Suppressor macrophage treated with lipopolysaccharide for 1 hour (primary cell): Measurements from ENCODE around the gene LRP1B.

ENCODE experiments used
- DNase-seq, 3 donors: peaks; one replicate each; pipeline ENCODE4 v3.0.0-alpha.2; 2020 to 2022

Gene LRP1B

DNA sequence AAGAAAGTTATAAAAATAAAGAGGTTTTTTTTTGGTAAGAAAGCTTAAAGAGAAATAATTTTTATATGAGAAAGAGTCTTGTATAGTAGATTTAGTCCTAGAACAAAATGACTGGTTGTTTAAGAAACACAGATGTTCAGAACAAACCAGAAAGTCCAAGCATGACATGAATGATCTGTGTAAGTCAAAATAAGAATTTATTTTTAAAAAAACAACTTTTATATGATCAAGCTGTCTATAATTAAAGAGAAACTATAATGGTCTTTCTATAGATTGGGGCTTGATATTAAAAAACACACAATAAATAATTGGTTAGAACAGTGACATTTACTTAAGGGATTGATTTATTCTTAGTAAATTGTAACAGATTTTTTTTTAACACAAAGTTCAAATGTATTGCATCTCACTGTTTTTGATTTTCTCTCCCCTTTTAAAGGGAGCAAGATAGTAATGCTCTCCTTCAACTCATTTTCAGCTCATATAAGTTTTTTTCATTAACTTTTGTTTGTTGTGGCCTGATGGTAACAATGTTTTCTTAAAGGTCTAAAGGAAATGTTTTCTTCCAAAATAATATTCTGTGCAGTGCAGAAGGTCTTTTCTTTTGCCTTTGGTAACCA, 1256.8 kb downstream of the LRP1B start:
- DNase-seq = no peak

DNA sequence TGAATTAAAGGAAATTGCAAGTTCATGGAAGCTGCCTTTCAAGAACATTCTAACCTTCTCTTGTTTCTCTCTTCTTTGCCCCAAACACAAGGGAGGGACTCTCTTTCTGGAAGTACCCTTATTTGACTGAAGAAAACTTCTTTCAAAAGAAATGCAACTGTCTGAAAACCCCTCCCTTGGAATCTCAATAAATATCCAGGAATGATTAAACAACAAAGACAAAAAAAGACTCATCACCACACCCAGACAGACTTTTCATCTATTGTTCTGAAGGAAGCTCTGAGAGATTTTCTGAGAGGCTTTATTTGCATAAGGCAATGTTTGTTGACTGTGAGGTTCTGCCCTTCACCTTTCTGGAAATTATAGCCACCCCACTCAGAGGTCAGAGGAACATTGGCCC, 1260.9 kb downstream of the LRP1B start:
- no peak for DNase-seq

DNA sequence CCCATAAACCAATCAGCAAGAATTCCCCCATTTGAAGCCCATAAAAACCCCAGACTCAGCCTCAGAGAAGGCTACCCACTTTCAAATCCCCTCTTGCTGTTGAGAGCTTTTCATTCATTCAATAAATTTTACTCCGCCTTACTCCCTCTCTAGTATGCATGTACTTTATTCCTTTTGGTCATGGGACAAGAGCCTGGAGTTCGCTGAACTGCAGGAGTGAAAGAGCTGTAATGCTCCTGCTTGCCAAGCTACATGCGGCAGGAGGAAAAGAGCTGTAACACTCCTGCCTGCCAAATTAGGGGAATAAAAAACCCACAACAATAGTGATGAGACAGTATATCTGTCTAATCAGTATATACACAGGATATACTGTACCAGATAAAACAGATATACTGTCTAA, 1261.7 kb downstream of the LRP1B start:
- no peak for DNase-seq

DNA sequence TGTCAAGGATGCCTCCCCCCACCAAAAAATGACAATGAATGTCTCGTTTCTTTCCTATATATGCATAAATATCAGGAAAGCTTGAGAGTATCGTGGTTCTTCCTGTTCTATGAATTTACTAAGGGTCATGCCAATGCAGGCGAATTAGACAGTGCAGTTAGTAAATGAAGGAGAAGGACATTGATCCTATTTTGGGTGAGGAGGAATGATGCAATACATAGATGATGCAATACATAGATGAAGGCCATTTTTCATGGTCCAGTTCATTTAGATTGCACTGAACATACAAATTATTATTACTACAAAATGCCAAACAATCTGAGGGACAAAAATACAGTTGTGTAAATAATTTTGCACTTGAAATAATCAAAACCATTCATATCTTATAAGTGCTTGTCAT, 1265.0 kb downstream of the LRP1B start:
- DNase-seq = no peak

DNA sequence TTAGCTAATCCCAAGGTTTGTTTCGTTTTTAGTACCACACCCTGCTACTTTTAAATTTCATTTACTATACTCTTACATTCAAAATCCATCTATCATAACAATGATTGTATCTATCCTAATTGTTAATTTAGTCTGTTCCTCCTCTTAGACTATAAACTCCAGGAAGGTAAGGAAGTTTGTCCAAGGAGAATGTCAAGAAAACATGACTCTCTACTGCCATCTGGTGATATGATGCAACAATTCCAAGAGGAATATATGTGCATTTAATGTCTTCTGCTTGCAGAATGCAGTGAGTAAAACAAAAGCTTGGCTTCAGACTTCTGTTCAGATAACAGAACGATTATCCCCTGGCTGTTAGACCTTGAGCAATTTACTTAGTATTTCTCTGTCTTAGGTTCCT, 1267.1 kb downstream of the LRP1B start:
- DNase-seq = peak; percentile 25 to 35 (median 28)

DNA sequence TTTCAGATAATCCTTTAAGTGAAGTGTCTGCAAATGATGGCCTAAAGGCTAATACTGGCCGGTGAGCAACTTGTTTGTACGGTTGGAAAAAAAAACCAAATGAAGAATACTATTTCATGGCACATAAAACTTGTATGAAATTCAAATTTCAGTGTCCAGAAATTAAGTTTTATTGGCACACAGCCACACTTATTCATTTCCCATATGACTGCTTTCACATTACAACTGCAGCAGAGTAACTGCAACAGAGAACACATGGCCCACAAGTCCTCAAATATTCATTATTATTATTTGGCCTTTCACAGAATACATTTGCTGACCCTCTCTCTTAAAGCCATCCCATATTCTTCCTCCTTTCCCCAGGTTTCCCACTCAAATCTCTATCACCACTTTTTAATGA, 1268.6 kb downstream of the LRP1B start:
- DNase-seq = no peak

DNA sequence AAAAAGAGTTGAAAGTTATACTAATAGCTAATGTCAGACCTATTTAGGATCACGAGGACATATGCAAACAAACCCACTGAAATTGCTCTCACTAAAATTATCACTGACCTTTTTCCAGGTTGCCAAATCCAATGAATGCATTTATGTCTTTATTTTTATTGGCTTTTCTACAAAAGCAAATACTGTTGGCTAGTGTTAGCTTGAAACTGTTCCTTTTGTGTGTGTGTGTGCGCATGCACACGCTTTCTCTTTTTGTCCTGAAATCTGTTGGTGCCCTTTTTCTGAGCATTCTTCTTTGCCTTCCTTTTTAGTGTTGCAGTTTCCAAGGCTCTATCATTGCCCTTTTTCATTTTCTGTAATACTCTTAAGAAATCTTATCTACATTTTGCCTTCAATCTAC, 1269.2 kb downstream of the LRP1B start:
- no peak for DNase-seq

DNA sequence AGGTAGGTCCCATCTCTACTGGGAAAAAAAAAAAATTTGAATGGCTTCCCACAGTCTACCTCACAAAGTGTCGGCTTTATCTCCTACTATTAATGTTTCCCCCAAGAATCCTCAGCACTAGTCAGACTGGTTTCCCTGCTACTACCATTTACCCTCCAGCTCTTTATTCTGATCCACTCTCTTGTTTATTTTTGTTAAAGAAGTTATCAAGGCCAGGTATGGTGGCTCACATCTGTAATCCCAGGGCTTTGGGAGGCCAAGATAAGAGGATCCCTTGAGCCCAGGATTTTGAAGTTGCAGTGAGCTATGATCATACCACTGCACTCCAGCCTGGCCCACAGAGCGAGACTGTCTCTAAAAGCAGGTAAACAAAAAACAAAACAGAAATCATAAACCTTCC, 1275.3 kb downstream of the LRP1B start:
- DNase-seq = no peak

DNA sequence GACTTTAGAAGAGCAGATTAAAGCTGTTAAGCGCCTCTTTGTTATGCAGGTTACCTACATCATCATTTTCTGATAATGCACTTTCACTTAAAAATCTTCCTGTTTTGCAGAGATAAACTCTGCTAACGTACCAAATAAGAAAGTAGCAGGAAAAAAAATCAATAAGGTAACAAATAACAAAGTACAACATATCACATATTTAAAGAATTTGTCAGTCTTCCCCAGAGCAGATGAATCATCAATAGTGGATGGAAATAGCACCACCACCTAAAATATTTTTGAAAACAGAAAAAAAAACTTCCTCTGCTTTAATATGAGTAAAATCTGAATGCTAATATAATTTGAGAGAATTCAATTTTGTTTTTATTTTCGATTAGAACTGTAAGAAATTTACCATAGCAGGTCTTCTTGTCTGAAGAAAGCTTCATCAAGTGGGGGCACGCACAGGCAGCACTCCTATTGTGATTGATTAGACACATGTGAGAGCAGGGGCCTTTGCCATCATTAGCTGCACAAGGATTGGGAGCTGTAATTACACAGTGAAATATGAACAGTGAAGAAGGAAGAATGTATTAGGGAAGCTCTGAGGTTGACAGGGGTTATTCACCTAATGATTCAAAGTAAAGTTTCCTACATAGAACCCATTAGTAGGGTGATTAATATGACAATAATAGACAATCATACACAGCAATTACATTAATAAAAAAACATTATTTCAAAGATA, 1279.4 kb downstream of the LRP1B start:
- DNase-seq = no peak

DNA sequence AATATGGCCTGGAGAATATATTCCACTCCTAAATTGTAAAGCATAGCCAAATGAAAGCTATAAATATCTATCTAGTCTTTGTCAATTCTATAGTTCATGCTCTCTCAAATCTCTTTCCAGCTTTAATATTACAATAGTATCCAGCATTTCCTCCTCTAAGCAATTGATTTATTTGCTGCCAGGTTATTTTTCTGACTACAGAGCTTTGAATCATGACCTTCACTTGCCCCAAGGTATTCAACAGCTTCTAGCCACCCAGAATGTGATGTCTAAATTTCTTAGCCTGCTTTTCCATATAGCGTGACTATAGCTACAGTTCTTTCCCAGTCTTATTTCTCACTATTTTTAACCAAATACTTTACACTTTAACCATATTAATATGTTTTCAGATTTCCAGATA, 1287.6 kb downstream of the LRP1B start:
- no peak for DNase-seq

DNA sequence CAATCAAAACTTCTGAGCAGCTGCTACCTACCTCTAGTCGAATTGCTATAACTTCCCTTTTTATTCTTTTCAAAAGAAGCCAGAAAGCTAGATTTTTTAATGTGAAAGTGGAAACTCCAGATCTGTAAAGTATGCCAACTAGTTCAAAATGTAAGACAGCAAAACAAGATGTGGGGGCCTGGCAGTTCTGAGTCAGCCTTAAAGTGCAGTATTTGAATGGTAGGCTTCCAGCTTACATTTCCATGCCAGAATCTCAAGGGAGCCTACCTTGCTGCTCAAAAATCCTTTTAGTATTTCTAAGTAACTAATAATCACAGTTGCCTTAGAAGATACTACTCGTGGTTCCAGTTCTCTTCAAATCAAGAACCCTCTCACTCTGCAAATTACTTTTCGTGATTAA, 1288.7 kb downstream of the LRP1B start:
- DNase-seq = no peak

DNA sequence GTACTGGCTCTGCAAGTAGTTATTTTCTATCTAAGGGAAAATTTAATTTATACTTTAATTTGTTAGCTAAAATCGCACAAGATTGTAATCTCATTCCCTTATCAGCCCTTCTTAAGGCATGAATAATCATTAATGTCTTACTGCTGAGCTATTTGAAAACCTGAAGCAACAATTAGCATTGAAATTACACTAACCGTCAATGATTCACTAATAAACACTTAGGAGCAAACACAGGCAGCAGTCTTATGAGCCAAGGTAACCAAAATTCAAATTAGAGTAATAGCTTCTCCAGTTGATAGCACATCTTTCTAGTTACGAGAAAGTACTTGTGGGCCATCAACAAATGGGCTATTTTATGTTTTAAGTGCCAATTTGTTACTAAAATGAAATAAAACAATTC, 1289.7 kb downstream of the LRP1B start:
- no peak for DNase-seq

DNA sequence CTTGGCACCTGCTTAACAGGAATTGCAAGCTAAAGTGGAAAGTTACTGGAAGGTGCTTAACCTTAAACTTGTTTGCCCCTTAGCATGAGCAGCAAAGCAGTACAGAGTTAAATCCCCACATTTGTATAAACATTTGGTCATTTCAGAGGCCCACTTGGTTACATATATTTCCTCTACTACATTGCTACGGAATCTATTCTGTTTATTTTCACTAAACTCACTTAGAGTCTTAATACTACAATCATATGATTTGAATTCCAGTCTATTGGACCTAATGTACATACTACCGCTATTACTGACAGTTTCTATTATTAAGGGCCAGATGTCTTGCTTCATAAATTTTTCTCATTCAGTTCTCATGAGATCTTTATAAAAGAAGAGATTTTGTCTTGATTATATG, 1294.0 kb downstream of the LRP1B start:
- DNase-seq = no peak

DNA sequence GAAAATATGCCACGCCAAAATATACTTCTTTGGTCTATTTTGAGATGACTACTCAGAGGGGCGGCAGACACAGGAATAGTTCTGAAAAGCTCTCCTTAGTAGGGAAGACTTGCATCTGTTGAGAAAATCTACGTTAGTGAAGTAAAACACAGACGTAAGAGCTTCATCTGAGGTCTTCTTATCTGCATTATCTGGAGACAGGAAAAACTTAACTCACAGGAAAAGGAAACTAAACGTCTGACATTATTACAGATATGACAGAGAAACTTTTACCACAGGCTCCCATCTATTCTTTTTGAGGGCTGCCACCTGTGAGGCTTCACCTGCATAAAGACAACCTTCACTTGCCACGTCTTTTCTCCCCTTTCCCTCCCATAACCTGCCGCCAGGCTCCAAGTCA, 1295.7 kb downstream of the LRP1B start:
- DNase-seq = no peak

DNA sequence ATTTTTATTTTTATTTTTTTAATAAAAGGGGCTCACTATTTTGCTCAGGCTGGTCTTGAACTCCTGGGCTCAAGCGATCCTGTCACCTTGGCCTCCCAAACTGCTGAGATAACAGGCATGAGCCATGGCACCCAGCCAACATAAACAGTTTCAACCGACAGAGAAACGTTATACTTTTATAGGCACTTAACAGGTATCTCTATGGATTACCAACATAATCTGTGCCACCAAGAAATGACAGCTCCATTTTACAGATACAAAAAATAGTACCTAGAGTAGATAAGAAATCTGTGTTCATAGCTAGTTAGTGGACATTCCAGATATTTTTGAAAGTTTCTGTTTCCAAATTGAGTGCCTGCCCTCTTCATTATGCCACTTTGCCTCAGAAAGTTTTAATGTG, 1316.7 kb downstream of the LRP1B start:
- DNase-seq = no peak

DNA sequence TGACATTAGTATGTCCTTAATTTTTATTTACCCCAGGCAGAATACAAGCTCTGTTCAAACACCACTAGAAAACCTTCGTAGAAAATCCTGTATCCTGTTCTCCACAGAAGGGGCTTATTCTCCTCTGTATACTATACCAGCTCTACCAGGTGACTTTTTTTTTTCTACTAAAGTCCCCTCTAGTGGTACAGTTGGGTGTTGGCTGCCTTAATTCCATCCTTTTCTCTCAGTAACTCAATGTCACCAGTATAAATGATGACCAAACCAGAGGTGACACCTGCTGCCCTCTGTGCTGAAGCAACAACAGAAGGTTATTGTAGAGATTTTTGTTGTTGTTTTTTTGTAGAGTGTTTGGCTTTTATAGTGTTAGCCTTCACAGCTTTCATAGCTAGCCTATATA, 1322.0 kb downstream of the LRP1B start:
- DNase-seq = no peak

DNA sequence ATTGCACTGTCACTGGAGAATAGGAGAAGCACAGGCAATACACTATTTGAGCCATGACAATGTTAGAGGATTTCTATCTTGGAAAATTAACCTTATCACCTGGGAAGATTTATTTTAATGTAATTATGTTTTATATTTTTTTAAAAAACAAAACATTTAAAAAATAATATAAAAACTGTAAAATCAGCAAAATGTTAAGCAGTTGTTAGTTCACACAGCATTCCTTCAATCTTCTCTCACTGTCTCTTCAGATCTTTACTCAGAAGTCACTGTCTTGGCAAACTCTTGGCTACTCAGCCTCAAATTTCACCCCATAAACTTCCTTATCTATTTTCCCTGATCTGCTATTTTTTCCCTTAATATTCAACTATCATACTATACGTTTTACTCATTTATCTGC, 1322.6 kb downstream of the LRP1B start:
- no peak for DNase-seq

DNA sequence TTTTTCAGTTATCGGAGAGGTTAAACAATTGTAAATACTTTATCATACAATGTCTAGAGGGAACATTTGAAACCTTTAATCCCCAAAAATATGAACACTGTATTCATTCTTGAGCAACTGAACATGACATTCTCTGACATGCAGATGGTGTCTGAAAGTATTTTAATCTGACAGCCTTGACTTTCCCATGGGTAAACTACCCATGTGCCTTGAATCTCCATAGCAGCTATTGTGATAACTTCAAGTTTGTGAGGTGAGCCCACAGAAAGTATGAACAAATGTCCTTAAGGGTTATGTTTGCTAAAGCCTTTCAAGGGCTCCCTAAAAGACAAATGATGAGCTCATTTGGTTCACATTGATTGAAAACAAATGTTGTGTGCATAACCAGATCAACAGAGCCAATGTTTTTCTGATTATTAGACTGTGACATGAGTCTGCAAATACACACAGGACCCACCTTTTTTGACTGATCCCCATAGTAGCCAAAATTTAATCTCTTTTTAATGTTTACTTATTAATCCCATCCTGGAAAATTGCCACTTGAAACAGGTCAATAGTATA, 1326.0 kb downstream of the LRP1B start:
- no peak for DNase-seq

DNA sequence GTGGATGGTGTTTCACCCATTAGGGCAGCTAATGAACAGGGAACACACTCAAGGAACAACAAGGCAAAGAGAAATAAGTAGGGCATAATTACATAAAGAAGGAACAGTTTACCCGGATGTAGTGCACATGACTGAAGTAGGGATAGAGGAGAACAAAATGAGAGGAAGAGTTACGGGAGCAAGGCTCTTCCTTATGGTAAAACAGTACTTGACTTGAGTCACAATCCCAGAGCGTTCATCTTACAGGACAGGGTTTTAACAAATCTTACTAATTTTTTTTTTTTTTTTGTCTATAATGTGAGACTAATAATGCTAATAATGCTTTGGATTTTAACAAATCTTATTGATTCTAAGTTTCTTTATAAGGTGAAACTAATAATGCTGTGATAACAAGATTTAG, 1329.5 kb downstream of the LRP1B start:
- DNase-seq = no peak

DNA sequence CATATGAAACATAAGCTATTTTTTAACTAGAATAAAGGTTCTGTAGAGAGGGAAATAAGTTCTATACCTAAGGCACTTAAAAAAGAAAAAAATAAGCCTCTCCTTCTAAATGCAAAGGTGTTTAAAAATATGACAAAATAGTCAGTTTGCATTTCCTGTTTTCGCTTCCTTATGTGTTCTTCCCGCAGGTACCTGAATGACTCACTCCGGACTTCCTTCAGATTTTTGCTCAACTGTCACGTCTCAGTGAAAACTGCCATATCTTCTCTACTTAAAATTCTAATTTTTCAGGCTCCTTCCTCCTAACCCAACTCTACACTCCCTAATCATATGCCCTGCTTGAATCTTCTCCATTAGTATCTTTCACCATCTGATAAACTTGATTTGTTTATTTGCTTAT, 1333.1 kb downstream of the LRP1B start:
- DNase-seq = no peak

DNA sequence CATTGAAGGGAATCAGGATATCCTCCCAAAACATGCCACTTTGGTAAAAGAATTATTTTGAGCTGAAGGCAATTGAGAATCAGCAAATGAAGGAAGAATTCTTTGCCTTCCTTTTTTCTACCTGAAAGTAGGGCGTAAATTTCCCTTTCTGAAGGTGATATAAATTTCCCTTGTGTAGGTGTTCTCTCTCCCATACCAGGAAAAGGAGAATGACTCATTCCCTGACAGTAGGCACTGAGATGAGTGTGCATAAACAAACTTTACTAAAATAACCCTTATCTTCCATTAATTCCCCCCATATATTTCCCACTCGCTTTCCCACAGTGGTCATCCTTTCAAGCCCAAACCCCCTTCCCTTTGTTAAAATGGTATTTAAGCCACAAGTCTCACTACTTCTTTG, 1339.0 kb downstream of the LRP1B start:
- no peak for DNase-seq

DNA sequence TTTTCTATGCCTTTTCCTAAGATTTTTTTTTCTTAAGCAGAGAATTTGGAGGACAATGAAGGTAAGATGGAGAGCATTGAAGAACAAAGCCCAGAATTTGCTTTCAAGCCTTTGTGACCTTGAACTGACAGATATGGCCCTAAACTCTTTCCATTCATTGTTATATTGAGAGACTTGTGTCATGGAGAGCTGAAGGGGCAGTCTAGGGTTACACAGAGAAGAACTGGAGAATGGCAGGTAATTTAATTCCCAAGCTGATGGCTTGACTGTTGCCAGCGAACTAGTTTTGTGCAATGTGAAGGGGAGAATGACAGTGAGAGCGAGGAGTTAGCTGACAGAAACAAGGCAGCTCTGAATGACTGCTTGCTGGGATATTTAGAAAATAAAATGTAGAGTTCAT, 1344.2 kb downstream of the LRP1B start:
- no peak for DNase-seq

DNA sequence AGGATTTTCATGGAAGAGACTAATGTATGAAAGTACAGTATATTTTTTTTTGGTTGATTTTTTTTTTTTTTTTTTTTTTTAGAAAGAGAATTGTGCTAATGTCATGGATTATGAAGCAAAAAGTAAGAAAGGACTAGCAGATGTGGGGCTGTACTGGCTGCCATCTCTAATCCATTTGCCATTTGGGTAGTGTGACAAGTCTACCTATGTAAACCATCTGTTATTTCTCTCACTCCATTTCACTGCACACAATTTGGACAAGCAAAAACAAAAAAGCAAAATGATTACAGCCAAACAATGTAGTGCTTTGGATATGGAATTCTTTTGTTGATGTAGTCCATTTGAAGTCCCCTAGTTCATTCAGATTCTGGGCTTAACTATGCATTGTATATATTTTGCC, 1355.4 kb downstream of the LRP1B start:
- no peak for DNase-seq

DNA sequence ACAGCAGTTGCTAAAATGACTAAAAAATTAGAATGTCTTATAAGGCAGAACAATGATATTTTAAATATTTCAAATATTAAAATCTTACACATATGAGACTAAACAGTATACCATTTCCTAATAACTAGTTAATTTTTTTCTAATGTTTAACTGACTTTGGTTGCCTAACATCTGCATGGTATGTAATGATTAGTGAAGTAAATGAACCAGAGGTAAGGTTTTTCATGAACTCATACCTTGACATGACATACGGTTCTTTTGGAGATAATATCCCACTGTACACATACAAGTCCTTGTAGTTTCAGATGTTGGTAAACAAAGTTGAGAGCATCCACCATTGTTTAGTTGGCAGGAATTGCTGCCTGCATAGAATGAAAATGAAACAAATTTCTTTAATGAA, 1360.2 kb downstream of the LRP1B start:
- no peak for DNase-seq

DNA sequence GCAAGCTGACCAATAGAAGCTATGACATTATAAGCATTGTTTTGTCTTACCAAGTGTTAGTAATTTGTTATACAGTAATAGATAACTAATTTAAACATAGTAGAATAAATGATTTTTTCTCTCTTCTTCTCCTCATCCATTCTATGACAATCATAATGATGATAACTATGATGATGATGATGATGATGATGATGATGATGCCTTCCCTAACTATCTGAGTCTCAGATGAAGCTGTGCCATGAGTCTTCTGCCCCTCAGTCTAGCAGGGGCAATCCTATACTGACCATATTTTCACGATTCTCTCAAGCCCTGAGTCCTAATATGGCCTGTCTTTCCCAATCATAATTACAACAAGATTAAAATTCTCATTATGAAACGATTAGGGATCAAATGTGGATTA, 1369.0 kb downstream of the LRP1B start:
- DNase-seq = no peak
